Measurements from ENCODE around the gene PLD6. TPM values are rescaled to one million over a fixed set of nuclear protein-coding genes. Genes with fewer than 3 reads are reported as not detected.

Gene PLD6
- total RNA-seq, 1 experiment from 2014 or later: 11.6 TPM

GRCh38 chr17:17228521-17229279 lies 22.6 kb upstream of the PLD6 start:
- ChIA-PET POLR2A (ENCODE audit: unreplicated experiment) (no interaction called here), CTCF (no interaction called here)
- peaks cover 52% of the 10 kb centered on the region for H3K36me3 ChIP-seq (ENCODE audit: low read depth, low read length)
- H3K27ac ChIP-seq (ENCODE audit: low read length): no peak overlapping the region
- H3K9ac ChIP-seq (ENCODE audit: low read length): no peak overlapping the region
- DNase-seq (no peak), ATAC-seq (no peak)
- no peaks in the 10 kb centered on the region for H4K20me1 ChIP-seq (ENCODE audit: low read length)
- no peaks in the 10 kb centered on the region for H3K27me3 ChIP-seq (ENCODE audit: low read length)
- no TSS peak for BruUV-seq (replicated peaks)
- H3K4me2 ChIP-seq (ENCODE audit: low read length): no peak overlapping the region
- peaks cover 14% of the 10 kb centered on the region for H3K79me2 ChIP-seq (ENCODE audit: low read length)
- no peaks in the 10 kb centered on the region for H3K4me1 ChIP-seq (ENCODE audit: insufficient read depth, low read length)
- intact Hi-C loops (cut with micrococcal nuclease): no loop called here
- no peaks in the 10 kb centered on the region for H3K9me2 ChIP-seq (replicated peaks; ENCODE audit: low read length)
- H3K9me3 ChIP-seq (ENCODE audit: low read length): no peaks in the 10 kb centered on the region
- no peak overlapping the region for H3K4me3 ChIP-seq (ENCODE audit: low read length)
- no peak for TF ChIP-seq CTCF (conservative IDR thresholded peaks at IDR 0.05; ENCODE audit: low read depth, low read length)
- no peaks in the 10 kb centered on the region for H3F3A ChIP-seq (ENCODE audit: low read length, unreplicated experiment)
- H2AFZ ChIP-seq (ENCODE audit: low read length): no peak overlapping the region

DNA sequence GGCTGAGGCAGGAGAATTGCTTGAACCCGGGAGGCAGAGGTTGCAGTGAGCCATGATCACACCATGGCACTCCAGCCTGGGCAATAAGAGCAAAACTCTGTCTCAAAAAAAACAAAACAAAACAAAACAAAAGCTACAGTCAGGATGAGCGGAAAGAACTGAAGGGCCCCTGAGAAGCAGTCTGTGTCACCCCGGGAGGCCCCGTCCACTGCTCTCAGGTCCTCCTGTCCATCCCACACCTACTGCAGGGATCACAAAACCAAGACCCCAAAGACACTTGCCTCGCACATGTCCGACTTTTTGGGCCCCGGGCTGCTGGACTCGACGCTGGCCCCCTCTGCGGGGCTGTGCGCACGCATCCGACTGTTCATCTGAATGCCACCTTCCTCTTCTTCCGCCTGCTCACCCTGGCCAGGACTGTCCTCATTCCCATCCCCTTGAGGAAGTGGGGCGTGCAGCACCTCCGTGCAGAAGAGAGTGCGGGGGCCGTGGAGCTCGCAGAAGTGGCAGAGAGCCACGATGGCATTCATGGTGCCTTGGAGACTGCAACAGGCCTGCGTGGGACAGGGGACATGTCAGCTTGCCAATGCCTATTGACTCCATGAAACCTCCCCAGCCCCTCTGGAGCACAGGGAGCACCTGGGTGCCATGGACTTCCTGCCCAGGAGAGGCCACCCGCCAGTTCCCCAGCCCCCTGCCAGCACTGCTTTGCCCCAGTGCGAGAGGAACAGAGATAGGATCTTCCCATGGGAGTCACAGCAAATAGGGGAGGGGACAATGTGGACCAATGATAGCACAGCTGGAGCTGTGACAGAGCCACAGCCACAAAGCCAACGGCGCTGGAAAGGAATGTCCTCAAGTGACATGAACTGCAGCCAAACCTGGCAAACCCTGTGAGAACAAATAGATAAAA lies 21.7 kb upstream of the PLD6 start:
- no peak for DNase-seq
- Histone ChIP-seq H3K9me3 (ENCODE audit: low read length) (no peaks in the 10 kb centered on the region), H3K4me2 (ENCODE audit: low read length) (no peak overlapping the region), H3K36me3 (ENCODE audit: low read depth, low read length) (peaks cover 57% of the 10 kb centered on the region), H3K27ac (ENCODE audit: low read length) (no peak overlapping the region), H2AFZ (ENCODE audit: low read length) (no peak overlapping the region), H3K27me3 (ENCODE audit: low read length) (no peaks in the 10 kb centered on the region), H3K9me2 (replicated peaks; ENCODE audit: low read length) (no peaks in the 10 kb centered on the region), H3K4me3 (ENCODE audit: low read length) (no peak overlapping the region), H3K79me2 (ENCODE audit: low read length) (peaks cover 7% of the 10 kb centered on the region), H3K4me1 (ENCODE audit: insufficient read depth, low read length) (no peaks in the 10 kb centered on the region), H4K20me1 (ENCODE audit: low read length) (no peaks in the 10 kb centered on the region), H3F3A (ENCODE audit: low read length, unreplicated experiment) (no peaks in the 10 kb centered on the region), H3K9ac (ENCODE audit: low read length) (no peak overlapping the region)
- TF ChIP-seq CTCF (conservative IDR thresholded peaks at IDR 0.05; ENCODE audit: low read depth, low read length): no peak
- TF ChIP-seq EZH2 (IDR thresholded peaks at IDR 0.05; ENCODE audit: low read length, unreplicated experiment): no peak
- TF ChIP-seq EZH2phosphoT487 (IDR thresholded peaks at IDR 0.05; ENCODE audit: borderline replicate concordance, low read length): no peak
- ChIA-PET CTCF (no interaction called here), POLR2A (ENCODE audit: unreplicated experiment) (no interaction called here)
- no TSS peak for BruUV-seq (replicated peaks)
- intact Hi-C loops (cut with micrococcal nuclease): no loop called here
- ATAC-seq: no peak

All from PC-3 (cell line).